Measurements from ENCODE around the gene TAF4B. TPM values are rescaled to one million over a fixed set of nuclear protein-coding genes. Genes with fewer than 3 reads are reported as not detected.

The TAF4B gene
- total and polyA plus RNA-seq, 2 donors (not counting 1 experiment from before 2014, with no cell fraction given), result 10.5 to 16.1 TPM

- Histone ChIP-seq H3K9me3 (ENCODE audit: control extremely low read depth in 1 of 3, control insufficient read depth in 2 of 3, insufficient read depth in 1 of 3, low read length in 2 of 3) (no peaks in the 10 kb centered on the region), H2AFZ (ENCODE audit: insufficient read depth, low read depth, low read length, poor library complexity, severe bottlenecking) (no peak overlapping the region), H3K27me3 (replicated peaks in 1 of 4; ENCODE audit: control extremely low read depth in 1 of 4, control insufficient read depth in 3 of 4, insufficient read depth in 4 of 4, low read length in 3 of 4) (no peaks in the 10 kb centered on the region), H3K9ac (ENCODE audit: low read length) (no peak overlapping the region), H3K36me3 (replicated peaks in 1 of 2; ENCODE audit: control extremely low read depth in 1 of 2, control insufficient read depth in 1 of 2, extremely low read depth in 1 of 2, insufficient read depth in 2 of 2, low read length in 1 of 2) (peaks cover 7 to 15% of the 10 kb centered on the region in 2 experiments), H3K4me2 (replicated peaks; ENCODE audit: low read depth, low read length, poor library complexity, severe bottlenecking) (no peak overlapping the region), H3K4me3 (ENCODE audit: control extremely low read depth in 1 of 5, extremely low read depth in 1 of 5, insufficient read depth in 1 of 5, low read depth in 2 of 5, low read length in 4 of 5) (no peak overlapping the region), H4K20me1 (ENCODE audit: control insufficient read depth, insufficient read depth, low read length, poor library complexity, severe bottlenecking) (no peaks in the 10 kb centered on the region), H3K4me1 (ENCODE audit: control insufficient read depth in 2 of 2, insufficient read depth in 2 of 2, low read length in 2 of 2) (no peaks in the 10 kb centered on the region), H3K27ac (ENCODE audit: low read length in 2 of 2) (no peak overlapping the region), H3K79me2 (ENCODE audit: control insufficient read depth, insufficient read depth, low read length) (no peaks in the 10 kb centered on the region)
- ATAC-seq (ENCODE audit: low read depth), result no peak
- intact Hi-C loops (cut with micrococcal nuclease), result no loop called here
- TF ChIP-seq EZH2 (IDR thresholded peaks at IDR 0.05; ENCODE audit: borderline replicate concordance, insufficient read depth, low read depth, low read length, poor library complexity, severe bottlenecking) (no peak), CTCF (IDR thresholded peaks at IDR 0.05) (no peak)
- Mint-ChIP-seq H3K4me1 (no peaks in the 10 kb centered on the region), H3K27me3 (no peaks in the 10 kb centered on the region), H3K27ac (no peak overlapping the region), H3K9me3 (ENCODE audit: insufficient read depth) (no peaks in the 10 kb centered on the region), H3K4me3 (no peak overlapping the region)
- ChIA-PET CTCF (interaction anchor here (0.6 to 1.2 kb wide), 2 partner anchors 9 to 70 kb away, joined by 3 to 4 read pairs; no protein-coding TSS in a partner anchor), POLR2A (no interaction called here)
- no peak for DNase-seq
- WGBS (ENCODE audit: insufficient coverage), result no CpG with 5 or more reads among the region's 2 CpGs
These were observed 160.2 kb downstream of the TAF4B start for GRCh38 chr18:26386441-26386840.

DNA sequence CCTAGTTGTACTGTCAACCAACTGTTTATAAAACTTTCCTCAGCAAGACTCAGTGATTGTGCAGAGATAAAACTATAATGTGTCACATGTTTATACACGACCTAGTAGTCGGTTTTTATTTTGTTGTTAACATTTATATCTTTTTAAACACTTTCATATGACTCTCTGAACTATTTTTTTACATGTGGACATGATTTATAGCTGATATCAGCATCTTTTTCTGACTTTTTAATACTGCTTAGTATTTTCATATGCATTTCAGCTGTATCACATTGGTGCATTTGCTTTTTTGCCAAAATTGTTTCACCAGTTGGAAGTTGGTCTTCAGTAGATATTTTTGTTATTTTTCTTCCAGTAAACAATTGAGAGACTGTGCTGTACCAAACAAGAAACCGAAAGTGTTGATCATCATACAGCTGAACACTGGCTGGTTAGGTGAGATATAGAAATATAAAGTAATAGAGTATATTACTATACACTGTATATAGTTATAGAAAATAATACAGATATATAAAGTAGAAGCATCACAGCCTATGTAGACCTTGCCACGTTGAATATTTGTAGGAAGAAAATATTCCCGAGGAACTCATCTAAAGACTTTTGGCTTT is 167.9 kb downstream of the TAF4B start:
- H4K20me1 ChIP-seq (ENCODE audit: control insufficient read depth, insufficient read depth, low read length, poor library complexity, severe bottlenecking), result no peaks in the 10 kb centered on the region
- no peak overlapping the region for H2AFZ ChIP-seq (ENCODE audit: insufficient read depth, low read depth, low read length, poor library complexity, severe bottlenecking)
- no peaks in the 10 kb centered on the region for H3K4me1 Mint-ChIP-seq
- H3K4me3 ChIP-seq (ENCODE audit: control extremely low read depth in 1 of 5, extremely low read depth in 1 of 5, insufficient read depth in 1 of 5, low read depth in 2 of 5, low read length in 4 of 5), result no peak overlapping the region
- peaks cover 5 to 15% of the 10 kb centered on the region in 2 experiments for H3K36me3 ChIP-seq (replicated peaks in 1 of 2; ENCODE audit: control extremely low read depth in 1 of 2, control insufficient read depth in 1 of 2, extremely low read depth in 1 of 2, insufficient read depth in 2 of 2, low read length in 1 of 2)
- ChIA-PET CTCF (interaction anchor here (3.7 kb wide), 1 partner anchor 11 kb away, joined by 16 read pairs; no protein-coding TSS in a partner anchor), POLR2A (no interaction called here)
- no peak for ATAC-seq (ENCODE audit: low read depth)
- H3K4me3 Mint-ChIP-seq, result no peak overlapping the region
- no peaks in the 10 kb centered on the region for H3K27me3 ChIP-seq (replicated peaks in 1 of 4; ENCODE audit: control extremely low read depth in 1 of 4, control insufficient read depth in 3 of 4, insufficient read depth in 4 of 4, low read length in 3 of 4)
- no peaks in the 10 kb centered on the region for H3K79me2 ChIP-seq (ENCODE audit: control insufficient read depth, insufficient read depth, low read length)
- 83% methylated on average over 1 of the region's 5 CpGs for WGBS (ENCODE audit: insufficient coverage)
- TF ChIP-seq CTCF (IDR thresholded peaks at IDR 0.05), result no peak
- H3K27me3 Mint-ChIP-seq, result no peaks in the 10 kb centered on the region
- no peaks in the 10 kb centered on the region for H3K9me3 Mint-ChIP-seq (ENCODE audit: insufficient read depth)
- no peak overlapping the region for H3K9ac ChIP-seq (ENCODE audit: low read length)
- H3K4me1 ChIP-seq (ENCODE audit: control insufficient read depth in 2 of 2, insufficient read depth in 2 of 2, low read length in 2 of 2), result no peaks in the 10 kb centered on the region
- intact Hi-C loops (cut with micrococcal nuclease), result no loop called here
- no peak overlapping the region for H3K4me2 ChIP-seq (replicated peaks; ENCODE audit: low read depth, low read length, poor library complexity, severe bottlenecking)
- no peak overlapping the region for H3K27ac ChIP-seq (ENCODE audit: low read length in 2 of 2)
- no peak overlapping the region for H3K27ac Mint-ChIP-seq
- no peak for DNase-seq
- no peaks in the 10 kb centered on the region for H3K9me3 ChIP-seq (ENCODE audit: control extremely low read depth in 1 of 3, control insufficient read depth in 2 of 3, insufficient read depth in 1 of 3, low read length in 2 of 3)
